Suprapubic skin (tissue), 4 donors: ENCODE data around the gene SLC16A4. TPM values are rescaled to one million over a fixed set of nuclear protein-coding genes. Genes with fewer than 3 reads are reported as not detected.

Experiments used
- DNase-seq, 2 donors: peaks; one replicate each; pipeline ENCODE4 v3.0.0-alpha.2; 2019; ENCODE audit warnings: low spot score in 2 of 2
- H3K27ac ChIP-seq: fragments of 200-600 bp; sonication (generic); one replicate; pipeline ENCODE4 v1.5.1; 2019
- H3K27me3 ChIP-seq: fragments of 200-600 bp; sonication (generic); one replicate; pipeline ENCODE4 v1.5.1; 2019
- H3K36me3 ChIP-seq: fragments of 200-600 bp; sonication (generic); one replicate; pipeline ENCODE4 v1.5.1; 2019
- H3K4me1 ChIP-seq: fragments of 200-600 bp; sonication (generic); one replicate; pipeline ENCODE4 v1.5.1; 2019
- H3K4me3 ChIP-seq: fragments of 200-600 bp; sonication (generic); one replicate; pipeline ENCODE4 v1.5.1; 2019; ENCODE audit warnings: mild to moderate bottlenecking
- H3K9me3 ChIP-seq: fragments of 200-600 bp; sonication (generic); one replicate; pipeline ENCODE4 v1.5.1; 2019
- CTCF ChIP-seq, 2 donors: fragments of 200-600 bp in 1 of 2; fragments of 450-650 bp in 1 of 2; sonication (generic) in 1 of 2; IDR thresholded peaks; one replicate each; pipeline ENCODE4 v1.5.1; 2016 to 2019; ENCODE audit warnings: antibody characterized with exemption in 2 of 2, mild to moderate bottlenecking in 1 of 2, moderate library complexity in 1 of 2
- EP300 ChIP-seq: sonication (generic); formaldehyde crosslinking; IDR thresholded peaks from one replicate; pipeline ENCODE4 v1.6.1; 2017; ENCODE audit warnings: antibody characterized with exemption
- POLR2A ChIP-seq, 2 donors: fragments of 450-650 bp; IDR thresholded peaks; one replicate each; pipeline ENCODE4 v1.6.1; 2017; ENCODE audit warnings: antibody characterized with exemption in 2 of 2, mild to moderate bottlenecking in 2 of 2, moderate library complexity in 2 of 2
- POLR2AphosphoS5 ChIP-seq, 3 donors: sonication (generic); formaldehyde crosslinking; IDR thresholded peaks; one replicate each; pipeline ENCODE4 v1.6.1; 2017; ENCODE audit warnings: antibody characterized with exemption in 3 of 3
- WGBS: methylation state at CpG from one replicate; pipeline ENCODE4 v1.1.5; 2018; 5-methylcytosine and 5-hydroxymethylcytosine counted together
- total RNA-seq, 4 donors: library from RNA; depleted of rRNA; stranded (reverse); fragments of >200 nt; gene quantifications; one replicate each; pipeline ENCODE4 v1.1.0, GENCODE V29; 2016

SLC16A4 gene
- total RNA-seq, 4 donors from 2014 or later: 0.52 to 2.1 (median 1.9) TPM

GRCh38 chr1:110338886-110339406, 51.9 kb downstream of the SLC16A4 start, which contains the start of gene RBM15:
RBM15 (plus strand) TSS chr1:110339377; CDS start chr1:110339406, 29 bp downstream.
- Histone ChIP-seq H3K36me3 (peaks cover 16% of the 10 kb centered on the region), H3K27ac (peak within 1 kb of the TSS; percentile 99), H3K4me1 (peaks cover 56% of the 10 kb centered on the region), H3K4me3 (peak within 1 kb of the TSS; percentile 93), H3K9me3 (no peaks in the 10 kb centered on the region), H3K27me3 (no peaks in the 10 kb centered on the region)
- TF ChIP-seq EP300 (no peak), CTCF (IDR thresholded peaks at IDR 0.05) (no peak), POLR2AphosphoS5 (IDR thresholded peaks at IDR 0.05) (no peak), POLR2A (IDR thresholded peaks at IDR 0.05) (no peak)
- DNase-seq: peak; percentile 100
- WGBS: 0% methylated on average over 25 of the region's 25 CpGs

- under 1% methylated on average over 33 of the region's 57 CpGs for WGBS
- peak; percentile 97 to 98 for DNase-seq
- H3K4me3 ChIP-seq: peak overlapping the region; percentile 93
- no peaks in the 10 kb centered on the region for H3K27me3 ChIP-seq
- peaks cover 16% of the 10 kb centered on the region for H3K36me3 ChIP-seq
- H3K9me3 ChIP-seq: no peaks in the 10 kb centered on the region
- peak overlapping the region; percentile 99 for H3K27ac ChIP-seq
- TF ChIP-seq EP300: no peak
- peak; percentile 46 to 47 for TF ChIP-seq CTCF (IDR thresholded peaks at IDR 0.05)
- peak; percentile 33 to 44 for TF ChIP-seq POLR2A (IDR thresholded peaks at IDR 0.05)
- TF ChIP-seq POLR2AphosphoS5 (IDR thresholded peaks at IDR 0.05): peak in 2 of 3 donors; percentile 51 to 55
- H3K4me1 ChIP-seq: peaks cover 51% of the 10 kb centered on the region
Measured at GRCh38 chr1:110338309-110338885, 52.4 kb downstream of the SLC16A4 start.

GRCh38 chr1:110337704-110338308, 53.0 kb downstream of the SLC16A4 start:
- WGBS: 2% methylated on average over 36 of the region's 36 CpGs
- DNase-seq: peak in 1 of 2 donors; percentile 71
- TF ChIP-seq CTCF (IDR thresholded peaks at IDR 0.05): no peak
- TF ChIP-seq EP300: no peak
- TF ChIP-seq POLR2A (IDR thresholded peaks at IDR 0.05): no peak
- no peak for TF ChIP-seq POLR2AphosphoS5 (IDR thresholded peaks at IDR 0.05)
- Histone ChIP-seq H3K27ac (peak overlapping the region; percentile 99), H3K27me3 (no peaks in the 10 kb centered on the region), H3K4me3 (peak overlapping the region; percentile 93), H3K9me3 (no peaks in the 10 kb centered on the region), H3K4me1 (peaks cover 45% of the 10 kb centered on the region), H3K36me3 (peaks cover 16% of the 10 kb centered on the region)

- Histone ChIP-seq H3K36me3 (peaks cover 9% of the 10 kb centered on the region), H3K4me3 (no peak overlapping the region), H3K4me1 (peaks cover 31% of the 10 kb centered on the region), H3K27me3 (no peaks in the 10 kb centered on the region), H3K9me3 (no peaks in the 10 kb centered on the region), H3K27ac (no peak overlapping the region)
- no peak for DNase-seq
- WGBS: 27% methylated on average over 1 of the region's 1 CpG
- no peak for TF ChIP-seq POLR2AphosphoS5 (IDR thresholded peaks at IDR 0.05)
- TF ChIP-seq CTCF (IDR thresholded peaks at IDR 0.05): no peak
- TF ChIP-seq EP300: no peak
- TF ChIP-seq POLR2A (IDR thresholded peaks at IDR 0.05): no peak
Measured at GRCh38 chr1:110336300-110337039, 54.4 kb downstream of the SLC16A4 start.

- no peak overlapping the region for H3K4me3 ChIP-seq
- H3K27me3 ChIP-seq: no peaks in the 10 kb centered on the region
- H3K9me3 ChIP-seq: no peaks in the 10 kb centered on the region
- TF ChIP-seq CTCF (IDR thresholded peaks at IDR 0.05) (no peak), POLR2AphosphoS5 (IDR thresholded peaks at IDR 0.05) (no peak), EP300 (no peak), POLR2A (IDR thresholded peaks at IDR 0.05) (no peak)
- DNase-seq: no peak
- H3K4me1 ChIP-seq: peaks cover 19% of the 10 kb centered on the region
- H3K27ac ChIP-seq: no peak overlapping the region
- WGBS: 89% methylated on average over 1 of the region's 1 CpG
- H3K36me3 ChIP-seq: no peaks in the 10 kb centered on the region
Measured at GRCh38 chr1:110335265-110335664, 55.6 kb downstream of the SLC16A4 start.
